BE2C (cell line): ENCODE data around the gene FARS2.

Source experiments
- DNase-seq: peaks from one replicate; pipeline ENCODE4 v3.0.0-alpha.2; 2020
- H3K27me3 ChIP-seq: fragments of 250-450 bp; sonication (Bioruptor Pico); 2 replicates; pipeline ENCODE4 v1.5.1; 2020; ENCODE audit warnings: mild to moderate bottlenecking
- H3K36me3 ChIP-seq: fragments of 250-450 bp; sonication (Bioruptor Pico); 2 replicates; pipeline ENCODE4 v1.5.1; 2020; ENCODE audit warnings: mild to moderate bottlenecking
- H3K4me1 ChIP-seq: fragments of 250-450 bp; sonication (Bioruptor Pico); 2 replicates; pipeline ENCODE4 v1.5.1; 2020
- H3K4me3 ChIP-seq: 2 replicates; pipeline ENCODE4 v1.5.1; 2011; ENCODE audit warnings: low read depth, low read length
- H3K9me3 ChIP-seq: fragments of 250-450 bp; sonication (Bioruptor Pico); 2 replicates; pipeline ENCODE4 v1.5.1; 2020
- TF ChIP-seq, protein P1 (sequence below): IDR thresholded peaks from 2 replicates; pipeline ENCODE4 v1.5.1; 2012; ENCODE audit warnings: mild to moderate bottlenecking, low read depth, low read length

The FARS2 gene

DNA sequence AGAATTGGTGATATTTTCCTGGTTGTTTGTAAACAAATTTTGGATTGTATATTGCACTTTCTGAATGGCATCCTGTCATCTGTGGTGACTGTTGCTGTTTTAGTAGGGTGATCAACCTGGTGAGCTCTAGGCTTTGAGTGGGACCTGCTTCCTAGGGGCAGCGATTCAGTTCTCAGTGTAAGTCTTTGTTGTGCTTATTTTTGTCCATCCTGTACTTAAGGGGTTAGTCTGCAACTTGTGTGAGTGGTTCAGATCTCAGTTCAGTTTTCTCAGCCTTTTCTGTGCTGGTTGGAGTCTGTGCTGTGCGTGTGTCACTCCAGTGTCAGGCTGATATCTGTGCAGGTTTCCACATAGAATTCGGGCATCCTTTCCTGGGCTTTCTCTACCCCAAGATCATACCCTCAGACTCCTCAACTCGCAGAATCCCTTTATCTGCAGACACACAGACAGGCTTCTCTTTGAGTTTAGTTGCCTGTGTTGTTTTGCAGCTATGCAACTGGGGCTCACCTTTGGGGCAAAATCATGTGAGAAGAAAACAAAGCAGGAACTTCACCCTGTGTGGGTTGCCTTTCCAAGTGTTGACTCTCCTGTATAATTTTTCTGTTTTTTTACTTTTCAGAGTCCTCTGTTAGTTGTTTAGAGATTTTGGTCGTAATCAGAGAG, 177.7 kb downstream of the FARS2 start:
- H3K36me3 ChIP-seq, result no peaks in the 10 kb centered on the region
- no peak overlapping the region for H3K4me3 ChIP-seq
- no peaks in the 10 kb centered on the region for H3K27me3 ChIP-seq
- no peaks in the 10 kb centered on the region for H3K9me3 ChIP-seq
- H3K4me1 ChIP-seq, result no peaks in the 10 kb centered on the region
- TF ChIP-seq, protein P1, sequence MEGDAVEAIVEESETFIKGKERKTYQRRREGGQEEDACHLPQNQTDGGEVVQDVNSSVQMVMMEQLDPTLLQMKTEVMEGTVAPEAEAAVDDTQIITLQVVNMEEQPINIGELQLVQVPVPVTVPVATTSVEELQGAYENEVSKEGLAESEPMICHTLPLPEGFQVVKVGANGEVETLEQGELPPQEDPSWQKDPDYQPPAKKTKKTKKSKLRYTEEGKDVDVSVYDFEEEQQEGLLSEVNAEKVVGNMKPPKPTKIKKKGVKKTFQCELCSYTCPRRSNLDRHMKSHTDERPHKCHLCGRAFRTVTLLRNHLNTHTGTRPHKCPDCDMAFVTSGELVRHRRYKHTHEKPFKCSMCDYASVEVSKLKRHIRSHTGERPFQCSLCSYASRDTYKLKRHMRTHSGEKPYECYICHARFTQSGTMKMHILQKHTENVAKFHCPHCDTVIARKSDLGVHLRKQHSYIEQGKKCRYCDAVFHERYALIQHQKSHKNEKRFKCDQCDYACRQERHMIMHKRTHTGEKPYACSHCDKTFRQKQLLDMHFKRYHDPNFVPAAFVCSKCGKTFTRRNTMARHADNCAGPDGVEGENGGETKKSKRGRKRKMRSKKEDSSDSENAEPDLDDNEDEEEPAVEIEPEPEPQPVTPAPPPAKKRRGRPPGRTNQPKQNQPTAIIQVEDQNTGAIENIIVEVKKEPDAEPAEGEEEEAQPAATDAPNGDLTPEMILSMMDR, result no peak
- DNase-seq, result no peak

GRCh38 chr6:5439749-5440148, 178.4 kb downstream of the FARS2 start:
- TF ChIP-seq, protein P1, result no peak
- DNase-seq, result no peak

GRCh38 chr6:5442319-5442718, 181.0 kb downstream of the FARS2 start:
- Histone ChIP-seq H3K9me3 (no peaks in the 10 kb centered on the region), H3K27me3 (no peaks in the 10 kb centered on the region), H3K36me3 (no peaks in the 10 kb centered on the region), H3K4me1 (no peaks in the 10 kb centered on the region), H3K4me3 (no peak overlapping the region)
- no peak for DNase-seq
- TF ChIP-seq, protein P1, result no peak

More at GRCh38 chr6:5439749-5440148, 178.4 kb downstream of the FARS2 start:
- no peaks in the 10 kb centered on the region for H3K36me3 ChIP-seq
- no peaks in the 10 kb centered on the region for H3K27me3 ChIP-seq
- H3K4me3 ChIP-seq, result no peak overlapping the region
- H3K9me3 ChIP-seq, result no peaks in the 10 kb centered on the region
- no peaks in the 10 kb centered on the region for H3K4me1 ChIP-seq

GRCh38 chr6:5442916-5443315, 181.6 kb downstream of the FARS2 start:
- no peaks in the 10 kb centered on the region for H3K36me3 ChIP-seq

DNA sequence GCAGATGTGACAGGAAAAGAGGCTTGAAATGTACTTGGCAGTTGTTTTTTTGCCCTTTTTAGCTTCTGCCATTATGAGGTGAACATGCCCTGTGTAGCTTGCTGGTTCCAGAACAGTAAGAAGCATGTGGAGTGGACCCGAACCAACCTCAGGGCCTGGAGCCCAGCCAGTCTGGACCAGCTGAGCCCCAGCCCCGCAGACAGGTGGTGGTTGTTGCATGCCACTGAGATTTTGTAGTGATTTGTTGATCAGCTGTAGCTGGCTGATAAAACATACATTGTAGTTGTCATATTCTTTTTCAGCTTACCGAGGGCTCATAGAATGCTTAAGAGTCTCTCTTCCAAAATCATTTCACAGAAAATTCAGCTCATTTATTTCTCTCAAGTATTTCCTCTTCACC, 182.2 kb downstream of the FARS2 start:
- no peak overlapping the region for H3K4me3 ChIP-seq
- no peak for DNase-seq
- TF ChIP-seq, protein P1, result no peak
- no peaks in the 10 kb centered on the region for H3K36me3 ChIP-seq
- no peaks in the 10 kb centered on the region for H3K4me1 ChIP-seq
- H3K27me3 ChIP-seq, result no peaks in the 10 kb centered on the region
- no peaks in the 10 kb centered on the region for H3K9me3 ChIP-seq

More at GRCh38 chr6:5442916-5443315, 181.6 kb downstream of the FARS2 start:
- DNase-seq, result no peak
- TF ChIP-seq, protein P1, result no peak
- no peak overlapping the region for H3K4me3 ChIP-seq
- no peaks in the 10 kb centered on the region for H3K27me3 ChIP-seq
- H3K9me3 ChIP-seq, result no peaks in the 10 kb centered on the region
- no peaks in the 10 kb centered on the region for H3K4me1 ChIP-seq

- DNase-seq, result no peak
- H3K4me3 ChIP-seq, result no peak overlapping the region
- H3K36me3 ChIP-seq, result no peaks in the 10 kb centered on the region
- H3K27me3 ChIP-seq, result no peaks in the 10 kb centered on the region
- TF ChIP-seq, protein P1, result no peak
- no peaks in the 10 kb centered on the region for H3K4me1 ChIP-seq
- H3K9me3 ChIP-seq, result no peaks in the 10 kb centered on the region
Measured at GRCh38 chr6:5446362-5447075, 185.2 kb downstream of the FARS2 start.
